Left renal cortex interstitium (tissue), 4 donors: ENCODE results near the gene TJAP1. TPM values are rescaled to one million over a fixed set of nuclear protein-coding genes. Genes with fewer than 3 reads are reported as not detected.
"Not testable (repeated sequence)": the region's sequence is repeated elsewhere in the genome, so short reads cannot be mapped to it uniquely, and the experiment has no call there.

Experiments used
- DNase-seq, 4 donors: peaks; one replicate each; pipeline ENCODE4 v3.0.0-alpha.2; 2013; ENCODE audit warnings: low read depth in 4 of 4, low spot score in 2 of 4, missing footprints in 1 of 4
- polyA plus RNA-seq, 4 donors: library from polyadenylated mRNA; unstranded; fragments of 120-200 nt; gene quantifications; one replicate each; pipeline ENCODE4 v1.2.1, GENCODE V29; 2013; ENCODE audit not compliant: insufficient read length in 4 of 4

TJAP1 gene
- polyA plus RNA-seq, 4 donors, result 24.6 to 50.2 (median 36.8) TPM

- no peak for DNase-seq
Measured at GRCh38 chr6:43522547-43523261, 45.3 kb downstream of the TJAP1 start.

GRCh38 chr6:43523284-43523683 lies 45.9 kb downstream of the TJAP1 start:
- no peak for DNase-seq

- no peak for DNase-seq
Measured at GRCh38 chr6:43524483-43524961, 47.2 kb downstream of the TJAP1 start.

- no peak for DNase-seq
Measured at GRCh38 chr6:43532201-43532600, 54.8 kb downstream of the TJAP1 start.

GRCh38 chr6:43538986-43539385 lies 61.6 kb downstream of the TJAP1 start:
- not testable (repeated sequence) for DNase-seq

- not testable (repeated sequence) for DNase-seq
Measured at GRCh38 chr6:43539409-43539808, 62.0 kb downstream of the TJAP1 start.

- no peak for DNase-seq
Measured at GRCh38 chr6:43540507-43540906, 63.1 kb downstream of the TJAP1 start.

- DNase-seq, result no peak
Measured at GRCh38 chr6:43541774-43542471, 64.6 kb downstream of the TJAP1 start.

- DNase-seq, result no peak
Measured at GRCh38 chr6:43544461-43544860, 67.1 kb downstream of the TJAP1 start.

- no peak for DNase-seq
Measured at GRCh38 chr6:43547222-43547621, 69.9 kb downstream of the TJAP1 start.

Other genes starting within 250 kb of the TJAP1 start
- gene DNPH1, start 248.1 kb upstream of the TJAP1 start, polyA plus RNA-seq, result 100 to 1,000 TPM in 1 of 4 donors, 10 to 100 TPM in 3; 54.6 to 111 (median 81.2) TPM
- under 1 TPM; 0.25 to 0.55 (median 0.40) TPM for gene TTBK1, start 234.1 kb upstream of the TJAP1 start, polyA plus RNA-seq
- 1 to 10 TPM in 2 of 4 donors, under 1 TPM in 2; 0.30 to 2.0 (median 0.99) TPM for gene SLC22A7, start 179.3 kb upstream of the TJAP1 start, polyA plus RNA-seq
- gene CRIP3, start 168.7 kb upstream of the TJAP1 start, polyA plus RNA-seq, result 1 to 10 TPM; 2.2 to 9.7 (median 6.0) TPM
- 10 to 100 TPM; 22.1 to 33.9 (median 28.9) TPM for gene ZNF318, start 107.9 kb upstream of the TJAP1 start, polyA plus RNA-seq
- 10 to 100 TPM; 17.4 to 34.1 (median 23.8) TPM for gene ABCC10, start 50.0 kb upstream of the TJAP1 start, polyA plus RNA-seq
- 1 to 10 TPM in 3 of 4 donors, under 1 TPM in 1; 0.93 to 1.9 (median 1.3) TPM for gene DLK2, start 22.0 kb upstream of the TJAP1 start, polyA plus RNA-seq
- gene LRRC73, start 32.8 kb downstream of the TJAP1 start, polyA plus RNA-seq, result 1 to 10 TPM in 3 of 4 donors, under 1 TPM in 1; 0.95 to 1.8 (median 1.4) TPM
- gene YIPF3, start 39.4 kb downstream of the TJAP1 start, polyA plus RNA-seq, result 100 to 1,000 TPM; 136 to 156 (median 146) TPM
- gene POLR1C, start 39.5 kb downstream of the TJAP1 start, polyA plus RNA-seq, result 10 to 100 TPM; 33.9 to 43.6 (median 39.4) TPM
- gene XPO5, start 98.5 kb downstream of the TJAP1 start, polyA plus RNA-seq, result 10 to 100 TPM; 39.8 to 58.0 (median 46.0) TPM
- gene POLH, start 98.6 kb downstream of the TJAP1 start, polyA plus RNA-seq, result 10 to 100 TPM; 16.8 to 25.0 (median 23.3) TPM
- 10 to 100 TPM; 42.1 to 68.1 (median 55.2) TPM for gene GTPBP2, start 151.7 kb downstream of the TJAP1 start, polyA plus RNA-seq
- 10 to 100 TPM; 21.7 to 30.4 (median 27.6) TPM for gene MAD2L1BP, start 158.3 kb downstream of the TJAP1 start, polyA plus RNA-seq
- gene RSPH9, start 167.5 kb downstream of the TJAP1 start, polyA plus RNA-seq, result 1 to 10 TPM; 1.3 to 1.5 (median 1.4) TPM
- gene MRPS18A, start 210.2 kb downstream of the TJAP1 start, polyA plus RNA-seq, result 10 to 100 TPM; 40.5 to 62.0 (median 49.1) TPM